Osteocyte (in vitro differentiated cells): ENCODE results near the gene ZNHIT1. TPM values are rescaled to one million over a fixed set of nuclear protein-coding genes. Genes with fewer than 3 reads are reported as not detected.

Source experiments
- DNase-seq: peaks from one replicate; pipeline ENCODE4 v3.0.0; 2021; ENCODE audit warnings: mixed read lengths; ENCODE audit not compliant: unreplicated experiment; ENCODE audit errors: extremely low spot score
- H3K27ac Mint-ChIP-seq: one replicate; pipeline ENCODE4 v1.8.0; 2021; ENCODE audit warnings: mild to moderate bottlenecking, mixed read lengths; ENCODE audit not compliant: unreplicated experiment
- H3K27me3 Mint-ChIP-seq: one replicate; pipeline ENCODE4 v1.8.0; 2021; ENCODE audit warnings: mixed read lengths; ENCODE audit not compliant: unreplicated experiment
- H3K36me3 Mint-ChIP-seq: one replicate; pipeline ENCODE4 v1.8.0; 2021; ENCODE audit warnings: mixed read lengths; ENCODE audit not compliant: unreplicated experiment
- H3K4me1 Mint-ChIP-seq: one replicate; pipeline ENCODE4 v1.8.0; 2021; ENCODE audit warnings: mixed read lengths; ENCODE audit not compliant: unreplicated experiment
- H3K4me3 Mint-ChIP-seq: one replicate; pipeline ENCODE4 v1.8.0; 2021; ENCODE audit warnings: mild to moderate bottlenecking, moderate library complexity, mixed read lengths; ENCODE audit not compliant: unreplicated experiment
- H3K9me3 Mint-ChIP-seq: one replicate; pipeline ENCODE4 v1.8.0; 2021; ENCODE audit warnings: mixed read lengths; ENCODE audit not compliant: unreplicated experiment
- total RNA-seq: library from RNA; stranded (reverse); gene quantifications from 2 replicates; pipeline ENCODE4 v1.2.1, GENCODE V29; 2021
- TF ChIP-seq, protein P1 (sequence below): fragments of 200-600 bp; sonication (generic); IDR thresholded peaks from 2 replicates; pipeline ENCODE4 v1.5.0; 2021; ENCODE audit warnings: antibody characterized with exemption, mild to moderate bottlenecking, moderate library complexity

ZNHIT1 gene
- total RNA-seq, 1 donor from 2014 or later, result 66.9 TPM

- H3K27ac Mint-ChIP-seq, result no peak overlapping the region
- H3K27me3 Mint-ChIP-seq, result no peaks in the 10 kb centered on the region
- no peaks in the 10 kb centered on the region for H3K9me3 Mint-ChIP-seq
- no peak for DNase-seq
- peaks cover 19% of the 10 kb centered on the region for H3K36me3 Mint-ChIP-seq
- H3K4me1 Mint-ChIP-seq, result peaks cover 17% of the 10 kb centered on the region
- TF ChIP-seq, protein P1, sequence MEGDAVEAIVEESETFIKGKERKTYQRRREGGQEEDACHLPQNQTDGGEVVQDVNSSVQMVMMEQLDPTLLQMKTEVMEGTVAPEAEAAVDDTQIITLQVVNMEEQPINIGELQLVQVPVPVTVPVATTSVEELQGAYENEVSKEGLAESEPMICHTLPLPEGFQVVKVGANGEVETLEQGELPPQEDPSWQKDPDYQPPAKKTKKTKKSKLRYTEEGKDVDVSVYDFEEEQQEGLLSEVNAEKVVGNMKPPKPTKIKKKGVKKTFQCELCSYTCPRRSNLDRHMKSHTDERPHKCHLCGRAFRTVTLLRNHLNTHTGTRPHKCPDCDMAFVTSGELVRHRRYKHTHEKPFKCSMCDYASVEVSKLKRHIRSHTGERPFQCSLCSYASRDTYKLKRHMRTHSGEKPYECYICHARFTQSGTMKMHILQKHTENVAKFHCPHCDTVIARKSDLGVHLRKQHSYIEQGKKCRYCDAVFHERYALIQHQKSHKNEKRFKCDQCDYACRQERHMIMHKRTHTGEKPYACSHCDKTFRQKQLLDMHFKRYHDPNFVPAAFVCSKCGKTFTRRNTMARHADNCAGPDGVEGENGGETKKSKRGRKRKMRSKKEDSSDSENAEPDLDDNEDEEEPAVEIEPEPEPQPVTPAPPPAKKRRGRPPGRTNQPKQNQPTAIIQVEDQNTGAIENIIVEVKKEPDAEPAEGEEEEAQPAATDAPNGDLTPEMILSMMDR, result no peak
- no peak overlapping the region for H3K4me3 Mint-ChIP-seq
These were observed 6.5 kb upstream of the ZNHIT1 start for GRCh38 chr7:101211501-101211900.

DNA sequence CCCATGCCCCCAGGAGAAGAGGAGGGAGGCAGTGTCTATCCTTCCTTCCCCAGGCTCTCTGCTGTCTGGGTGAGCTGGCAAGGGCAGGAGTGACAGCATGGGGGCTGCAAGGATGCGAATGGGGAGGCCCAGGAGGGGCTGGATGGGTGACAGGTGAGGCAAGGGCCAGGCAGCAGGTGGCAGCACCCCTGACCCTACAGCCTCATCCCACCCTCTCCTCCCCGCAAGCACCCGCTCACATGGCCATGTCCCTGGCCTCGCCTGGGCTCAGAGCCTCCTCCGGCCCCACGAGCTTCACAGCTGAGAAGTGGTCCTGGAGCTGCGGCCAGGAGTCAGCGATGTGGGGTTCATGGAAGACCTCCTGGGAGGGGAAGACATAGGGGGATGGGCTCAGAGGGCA lies 6.0 kb upstream of the ZNHIT1 start:
- Mint-ChIP-seq H3K4me1 (peaks cover 20% of the 10 kb centered on the region), H3K27ac (no peak overlapping the region), H3K27me3 (no peaks in the 10 kb centered on the region), H3K9me3 (no peaks in the 10 kb centered on the region), H3K4me3 (no peak overlapping the region), H3K36me3 (peaks cover 16% of the 10 kb centered on the region)
- TF ChIP-seq, protein P1, result no peak
- DNase-seq, result no peak

DNA sequence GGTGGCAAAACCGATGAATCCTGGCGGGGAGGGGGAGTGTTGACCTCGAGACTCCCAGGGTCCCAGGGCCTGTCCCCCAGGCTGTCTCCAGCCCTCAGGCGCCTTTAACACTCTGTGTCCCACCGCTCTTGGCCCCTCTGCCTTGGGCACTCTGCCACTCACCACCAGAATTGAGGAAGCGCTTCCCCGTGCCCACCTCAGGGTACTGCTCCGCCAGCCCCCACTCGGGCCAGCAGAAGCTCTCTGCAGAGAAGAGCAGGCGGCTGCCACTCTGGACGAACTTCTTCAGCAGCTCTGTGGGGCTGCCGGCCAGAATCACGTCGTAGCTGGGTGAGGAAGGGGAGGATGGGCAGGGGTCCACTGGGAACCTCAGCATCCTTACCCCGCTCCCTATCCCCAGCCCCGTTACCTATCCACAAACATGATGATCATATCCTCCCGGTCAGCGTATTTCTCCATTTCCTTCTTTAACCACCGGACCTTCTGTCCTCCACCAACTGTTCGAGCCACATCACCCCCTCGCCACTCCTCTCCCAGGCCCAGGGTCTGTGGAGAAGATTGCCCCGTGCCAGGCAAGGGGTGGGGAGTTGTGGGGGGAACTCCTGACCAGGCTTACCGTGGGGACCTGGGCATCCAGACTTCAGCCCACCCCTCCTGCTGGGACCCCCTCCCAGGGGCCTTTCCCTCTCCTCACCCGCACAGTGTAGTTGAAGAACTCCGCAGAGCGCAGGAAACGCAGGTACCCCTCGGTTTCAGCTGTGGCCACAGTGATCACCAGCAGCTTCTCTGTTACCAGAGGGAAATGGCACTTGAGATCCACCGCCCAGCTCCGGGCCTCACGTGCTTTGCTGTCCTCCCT lies 1.7 kb upstream of the ZNHIT1 start:
- Mint-ChIP-seq H3K36me3 (peaks cover 3% of the 10 kb centered on the region), H3K27ac (peak overlapping the region; percentile 74), H3K9me3 (no peaks in the 10 kb centered on the region), H3K4me1 (peaks cover 39% of the 10 kb centered on the region), H3K27me3 (no peaks in the 10 kb centered on the region), H3K4me3 (peak overlapping the region; percentile 98)
- TF ChIP-seq, protein P1, result no peak
- no peak for DNase-seq

DNA sequence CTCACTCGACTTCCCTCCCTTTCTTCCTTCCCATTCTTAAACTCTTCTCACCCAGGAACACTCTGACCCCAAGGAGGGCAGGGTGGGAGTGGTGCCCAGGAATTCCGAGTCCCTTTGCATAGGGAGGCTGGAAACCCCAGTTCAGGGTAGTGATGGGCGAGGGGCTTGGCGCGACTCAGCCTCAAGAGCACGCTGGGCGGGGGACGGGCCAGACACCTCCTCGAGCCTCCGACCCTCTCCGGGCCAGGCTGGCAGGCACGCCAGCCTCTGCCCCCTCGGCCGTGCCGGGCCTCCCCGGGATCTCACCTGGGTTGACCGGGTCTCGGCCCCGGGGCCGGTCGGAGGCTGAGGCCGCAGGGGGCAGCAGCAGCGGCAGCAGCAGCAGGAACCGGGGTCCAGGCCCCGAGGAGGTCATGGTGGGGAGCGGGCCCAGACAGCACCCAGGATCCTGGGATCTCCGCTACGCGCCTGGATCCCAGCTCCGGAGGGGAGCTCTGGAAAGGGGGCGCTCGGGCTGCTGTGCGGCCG lies 1.0 kb upstream of the ZNHIT1 start:
- H3K4me1 Mint-ChIP-seq, result peaks cover 40% of the 10 kb centered on the region
- peaks cover 7% of the 10 kb centered on the region for H3K36me3 Mint-ChIP-seq
- no peaks in the 10 kb centered on the region for H3K27me3 Mint-ChIP-seq
- H3K4me3 Mint-ChIP-seq, result peak overlapping the region; percentile 98
- peak overlapping the region; percentile 88 for H3K27ac Mint-ChIP-seq
- DNase-seq, result no peak
- TF ChIP-seq, protein P1, result no peak
- H3K9me3 Mint-ChIP-seq, result no peaks in the 10 kb centered on the region
